CD14-positive monocyte (primary cell): ENCODE measurements around the gene PCDHA8. TPM values are rescaled to one million over a fixed set of nuclear protein-coding genes. Genes with fewer than 3 reads are reported as not detected.
"Not testable (repeated sequence)": the region's sequence is repeated elsewhere in the genome, so short reads cannot be mapped to it uniquely, and the experiment has no call there.

Experiments
- DNase-seq, 3 donors: peaks; one replicate each; pipeline ENCODE4 v3.0.0-alpha.2; 2011 to 2022
- H2AFZ ChIP-seq: 2 replicates; pipeline ENCODE4 v1.6.0; 2012; ENCODE audit warnings: mild to moderate bottlenecking, low read depth, low read length, inconsistent platforms; ENCODE audit not compliant: insufficient read depth, poor library complexity, severe bottlenecking
- H3K27ac ChIP-seq, 2 donors: 1 replicate in 1 of 2; 2 replicates in 1 of 2; pipeline ENCODE4 v1.5.1; 2012 to 2013; ENCODE audit warnings: low read length in 2 of 2, control low read depth in 1 of 2, inconsistent platforms in 1 of 2, low read depth in 1 of 2, mild to moderate bottlenecking in 1 of 2
- H3K27me3 ChIP-seq, 2 donors: one replicate each; pipeline versions ENCODE4 v1.6.0 to v1.6.1; 2011 to 2013; ENCODE audit warnings: low read length in 2 of 2; ENCODE audit not compliant: control insufficient read depth in 2 of 2, insufficient read depth in 2 of 2
- H3K36me3 ChIP-seq, 2 donors: replicated peaks in 1 of 2; 1 replicate in 1 of 2; 2 replicates in 1 of 2; pipeline versions ENCODE4 v1.5.1 to v1.6.1; 2012 to 2013; ENCODE audit warnings: low read length in 2 of 2, control low read depth in 1 of 2, inconsistent platforms in 1 of 2, mild to moderate bottlenecking in 1 of 2; ENCODE audit not compliant: insufficient read depth in 2 of 2, control insufficient read depth in 1 of 2
- H3K4me1 ChIP-seq, 2 donors: 1 replicate in 1 of 2; 2 replicates in 1 of 2; pipeline versions ENCODE4 v1.5.1 to v1.6.1; 2012 to 2013; ENCODE audit warnings: low read length in 2 of 2, control low read depth in 1 of 2, inconsistent platforms in 1 of 2, mild to moderate bottlenecking in 1 of 2, moderate library complexity in 1 of 2; ENCODE audit not compliant: insufficient read depth in 2 of 2, control insufficient read depth in 1 of 2
- H3K4me2 ChIP-seq: replicated peaks from 2 replicates; pipeline ENCODE3; 2012; ENCODE audit warnings: low read length, moderate library complexity, mild to moderate bottlenecking; ENCODE audit not compliant: poor library complexity, severe bottlenecking; ENCODE audit errors: extremely low read depth
- H3K4me3 ChIP-seq, 3 experiments: fragments of 200-600 bp in 1 of 3; sonication (generic) in 1 of 3; replicated peaks in 1 of 3; 1 replicate in 2 of 3; 2 replicates in 1 of 3; pipeline ENCODE4 v1.5.1; 2011 to 2013; ENCODE audit warnings: low read length in 3 of 3, mild to moderate bottlenecking in 3 of 3, control low read depth in 2 of 3, low read depth in 2 of 3, inconsistent platforms in 1 of 3, moderate library complexity in 1 of 3
- H3K79me2 ChIP-seq: 2 replicates; pipeline ENCODE4 v1.6.0; 2012; ENCODE audit warnings: mild to moderate bottlenecking, control low read depth, inconsistent platforms, low read length, moderate library complexity; ENCODE audit not compliant: insufficient read depth
- H3K9ac ChIP-seq: 2 replicates; pipeline ENCODE4 v1.6.0; 2017; ENCODE audit warnings: low read length, mild to moderate bottlenecking; ENCODE audit not compliant: insufficient read depth, poor library complexity, severe bottlenecking
- H3K9me3 ChIP-seq, 2 donors: replicated peaks in 1 of 2; 1 replicate in 1 of 2; 2 replicates in 1 of 2; pipeline versions ENCODE4 v1.5.1 to v1.6.1; 2012 to 2013; ENCODE audit warnings: low read length in 2 of 2, control low read depth in 1 of 2; ENCODE audit not compliant: control insufficient read depth in 1 of 2, insufficient read depth in 1 of 2
- H4K20me1 ChIP-seq: 2 replicates; pipeline ENCODE4 v1.6.0; 2012; ENCODE audit warnings: mild to moderate bottlenecking, low read length, control low read depth, moderate library complexity; ENCODE audit not compliant: insufficient read depth
- H3K27ac Mint-ChIP-seq, 7 donors: one replicate each; pipeline ENCODE4 v1.8.0; 2020; ENCODE audit warnings: mild to moderate bottlenecking in 7 of 7, mixed read lengths in 7 of 7, moderate library complexity in 6 of 7, inconsistent platforms in 2 of 7
- H3K27me3 Mint-ChIP-seq, 3 donors: one replicate each; pipeline ENCODE4 v1.8.0; 2021 to 2022; ENCODE audit warnings: low read depth in 3 of 3, mild to moderate bottlenecking in 3 of 3, mixed read lengths in 3 of 3, moderate library complexity in 3 of 3, inconsistent platforms in 1 of 3
- H3K36me3 Mint-ChIP-seq, 2 donors: one replicate each; pipeline ENCODE4 v1.8.0; 2020; ENCODE audit warnings: mixed read lengths in 2 of 2, inconsistent platforms in 1 of 2, mild to moderate bottlenecking in 1 of 2
- H3K4me1 Mint-ChIP-seq: one replicate; pipeline ENCODE4 v1.8.0; 2020; ENCODE audit warnings: mild to moderate bottlenecking, mixed read lengths
- H3K4me3 Mint-ChIP-seq, 2 donors: one replicate each; pipeline ENCODE4 v1.8.0; 2020; ENCODE audit warnings: mild to moderate bottlenecking in 2 of 2, mixed read lengths in 2 of 2, moderate library complexity in 1 of 2
- H3K9me3 Mint-ChIP-seq, 7 donors: one replicate each; pipeline ENCODE4 v1.8.0; 2020 to 2022; ENCODE audit warnings: mixed read lengths in 7 of 7, mild to moderate bottlenecking in 6 of 7, moderate library complexity in 6 of 7, inconsistent platforms in 2 of 7
- CTCF ChIP-seq: fragments of 200-600 bp; IDR thresholded peaks from one replicate; pipeline ENCODE4 v1.8.0; 2022; ENCODE audit warnings: antibody characterized with exemption, mild to moderate bottlenecking
- WGBS: methylation state at CpG from one replicate; pipeline ENCODE4 v1.1.5; 2013; ENCODE audit warnings: missing lambda C conversion rate; ENCODE audit not compliant: insufficient coverage; 5-methylcytosine and 5-hydroxymethylcytosine counted together
- intact Hi-C, 2 donors: fragments of 100-400 bp; cut with micrococcal nuclease; formaldehyde crosslinking; loops; one replicate each; pipeline versions ENCODE4 v1.15.0 to v1.15.1; 2023
- polyA plus RNA-seq, 3 donors: library from polyadenylated mRNA; depleted of rRNA in 1 of 3; unstranded in 2 of 3; stranded (reverse) in 1 of 3; fragments of 300-500 nt in 2 of 3; fragments of >200 nt in 1 of 3; fragmentation: Illumina TruSeq in 2 of 3; gene quantifications; 1 replicate in 2 of 3; 2 replicates in 1 of 3; pipeline ENCODE4 v1.2.3, GENCODE V29; 2012 to 2021

The PCDHA8 gene
- polyA plus RNA-seq, 3 donors: not detected

- H3K4me1 Mint-ChIP-seq: no peaks in the 10 kb centered on the region
- H3K27ac Mint-ChIP-seq: no peak overlapping the region
- Histone ChIP-seq H3K36me3 (no peaks in the 10 kb centered on the region), H3K79me2 (no peaks in the 10 kb centered on the region), H3K4me2 (no peak overlapping the region), H3K27ac (no peak overlapping the region), H3K9ac (no peak overlapping the region), H4K20me1 (no peaks in the 10 kb centered on the region), H3K4me3 (no peak overlapping the region), H3K9me3 (peaks cover 35 to 67% of the 10 kb centered on the region in 2 donors), H2AFZ (no peak overlapping the region), H3K4me1 (no peaks in the 10 kb centered on the region), H3K27me3 (peaks cover 0 to 24% of the 10 kb centered on the region in 2 donors)
- no peak for DNase-seq
- intact Hi-C loops: loop anchor here in 1 of 2 donors (10.0 kb wide), 1 partner anchor 46 kb away; the partner anchor contains the start of gene PCDHA12
- peaks cover 32 to 55% (median 48%) of the 10 kb centered on the region in 7 donors for H3K9me3 Mint-ChIP-seq
- H3K27me3 Mint-ChIP-seq: peaks cover 22 to 46% (median 22%) of the 10 kb centered on the region in 3 donors
- 45% methylated on average over 6 of the region's 18 CpGs for WGBS
- H3K4me3 Mint-ChIP-seq: peak overlapping the region in 1 of 2 donors; percentile 66
- peaks cover 0 to 2% of the 10 kb centered on the region in 2 donors for H3K36me3 Mint-ChIP-seq
- no peak for TF ChIP-seq CTCF
Measured at GRCh38 chr5:140828362-140828737, 12.6 kb upstream of the PCDHA8 start.

GRCh38 chr5:140829511-140830501, 11.2 kb upstream of the PCDHA8 start:
- H3K9me3 Mint-ChIP-seq: peaks cover 32 to 61% (median 50%) of the 10 kb centered on the region in 7 donors
- H3K79me2 ChIP-seq: not testable (repeated sequence)

More at GRCh38 chr5:140829511-140830501, 11.2 kb upstream of the PCDHA8 start:
- not testable (repeated sequence) for DNase-seq, H3K27ac Mint-ChIP-seq, H3K4me3 ChIP-seq, H3K4me2 ChIP-seq, H4K20me1 ChIP-seq, H3K4me3 Mint-ChIP-seq, H3K4me1 Mint-ChIP-seq, H3K36me3 ChIP-seq, H3K27ac ChIP-seq, H2AFZ ChIP-seq, H3K4me1 ChIP-seq, H3K36me3 Mint-ChIP-seq, H3K9ac ChIP-seq
- WGBS: 50% methylated on average over 90 of the region's 106 CpGs
- Histone ChIP-seq H3K27me3 (peaks cover 0 to 29% of the 10 kb centered on the region in 2 donors), H3K9me3 (peaks cover 32 to 69% of the 10 kb centered on the region in 2 donors)
- peaks cover 25 to 51% (median 25%) of the 10 kb centered on the region in 3 donors for H3K27me3 Mint-ChIP-seq
- intact Hi-C loops: loop anchor here in 1 of 2 donors (10.0 kb wide), 1 partner anchor 45 kb away; the partner anchor contains the start of gene PCDHA12
